Heart right ventricle (tissue), 16 donors: ENCODE measurements around the gene AUTS2. TPM values are rescaled to one million over a fixed set of nuclear protein-coding genes. Genes with fewer than 3 reads are reported as not detected.

Source experiments
- ATAC-seq, 8 donors: fragments of 200-7000 bp; cut with Tn5 transposase; one replicate each; pipeline ENCODE4 v1.9.1; 2020; ENCODE audit warnings: mild to moderate bottlenecking in 8 of 8, moderate library complexity in 8 of 8, moderate number of reproducible peaks in 1 of 8
- DNase-seq, 2 donors: peaks; one replicate each; pipeline ENCODE4 v3.0.0-alpha.2; 2020
- H3K27ac ChIP-seq, 10 donors: fragments of 200-600 bp; sonication (generic) in 2 of 10; one replicate each; pipeline versions ENCODE4 v1.5.0 to v1.8.0; 2020 to 2022; ENCODE audit warnings: mild to moderate bottlenecking in 3 of 10
- H3K27me3 ChIP-seq, 7 donors: fragments of 200-600 bp; one replicate each; pipeline ENCODE4 v1.8.0; 2021 to 2022; ENCODE audit warnings: mild to moderate bottlenecking in 2 of 7
- H3K36me3 ChIP-seq, 9 donors: fragments of 200-600 bp; sonication (generic) in 1 of 9; one replicate each; pipeline versions ENCODE4 v1.5.0 to v1.8.0; 2020 to 2022; ENCODE audit warnings: mild to moderate bottlenecking in 2 of 9
- H3K4me1 ChIP-seq, 9 donors: fragments of 200-600 bp; sonication (generic) in 1 of 9; one replicate each; pipeline versions ENCODE4 v1.5.0 to v1.8.0; 2020 to 2022; ENCODE audit warnings: mild to moderate bottlenecking in 4 of 9
- H3K4me3 ChIP-seq, 10 donors: fragments of 200-600 bp; sonication (generic) in 2 of 10; one replicate each; pipeline versions ENCODE4 v1.5.0 to v1.8.0; 2020 to 2022; ENCODE audit warnings: mild to moderate bottlenecking in 7 of 10, moderate library complexity in 2 of 10
- H3K9me3 ChIP-seq, 11 donors: fragments of 200-600 bp in 10 of 11; sonication (generic) in 2 of 11; one replicate each; pipeline versions ENCODE4 v1.5.0 to v1.8.0; 2013 to 2022; ENCODE audit warnings: mild to moderate bottlenecking in 2 of 11, control low read depth in 1 of 11, moderate library complexity in 1 of 11
- CTCF ChIP-seq, 9 donors: fragments of 200-600 bp; sonication (generic) in 2 of 9; IDR thresholded peaks; one replicate each; pipeline versions ENCODE4 v1.5.0 to v1.8.0; 2021 to 2022; ENCODE audit warnings: antibody characterized with exemption in 9 of 9, mild to moderate bottlenecking in 5 of 9, moderate library complexity in 1 of 9
- WGBS, 2 donors: extraction: QIAGEN DNeasy Blood & Tissue Kit; methylation state at CpG; one replicate each; pipeline ENCODE4 v1.1.7; 2013; ENCODE audit warnings: inconsistent platforms in 1 of 2; 5-methylcytosine and 5-hydroxymethylcytosine counted together
- intact Hi-C, 10 donors: fragments of 100-400 bp; cut with DNase I; formaldehyde crosslinking; loops; one replicate each; pipeline versions ENCODE4 v1.11.1 to v1.14.2; 2022
- polyA plus RNA-seq, 2 donors: library from polyadenylated mRNA; stranded (reverse); fragments of 200-250 nt; gene quantifications; one replicate each; pipeline ENCODE4 v1.2.3, GENCODE V29; 2013
- total RNA-seq, 10 donors: library from RNA; stranded (reverse); fragmentation: NEBNext Ultra II Directional in 3 of 10; extraction: Animal tissue kit (Norgen Biotek cat#: 25700) in 3 of 10; gene quantifications; one replicate each; pipeline versions ENCODE4 v1.2.1 to v1.2.4, GENCODE V29; 2021 to 2023
- donor health status: Arrhythmogenic right ventricular cardiomyopathy.
- donor health status: ischemic (EF 13 %, LVEDD 7.1; RV severe dilation, severe dysfunction).
- donor health status: healthy with polysubstance abuse.
- donor health status: DM: no; HTN: yes; CAD: no.
- donor health status: DM: no; HTN: no; CAD: no.
- donor health status: ischemic (EF 25% LVEDD 6.9; RV normal size, moderate dysfunction).
- donor health status: ischemic (EF 25% LVEDD 5.7; RV mildly dilated, moderate dysfunction).
- donor health status: healthy.
- donor health status: DM: yes; HTN: yes; CAD: no.
- donor health status: Ischemic cardiomyopathy.
- donor health status: ischemic (EF 35%, LVEDD 5.7; RV mildly dilated, moderate dysfunction).
- donor health status: nonischemic (EF 11% LVEDD 7.7; RV severe dilation, severe dysfunction).
- donor health status: DM: yes; HTN: yes; CAD: no.
- donor health status: PGD.
- donor health status: ischemic (EF 29% LVEDD 5.4; RV normal size, mild dysfunction).
- donor health status: nonischemic (EF 23%, LVEDD 6.1; RV moderate dilation, normal function).

Gene AUTS2
- total and polyA plus RNA-seq, 12 donors: 1.6 to 11.2 (median 7.3) TPM

GRCh38 chr7:70599446-70600190 is 1001.3 kb downstream of the AUTS2 start:
- intact Hi-C loops: no loop called here
- H3K4me1 ChIP-seq: peaks cover 0 to 7% (median 0%) of the 10 kb centered on the region in 9 donors
- WGBS, 2 donors: 84% methylated on average over 5 of the region's 5 CpGs
- H3K4me3 ChIP-seq: no peak overlapping the region
- peaks cover 0 to 4% (median 0%) of the 10 kb centered on the region in 9 donors for H3K36me3 ChIP-seq
- DNase-seq (no peak), ATAC-seq (no peak)
- no peak for TF ChIP-seq CTCF (IDR thresholded peaks at IDR 0.05)
- H3K27ac ChIP-seq: no peak overlapping the region
- peaks cover 0 to 21% (median 5%) of the 10 kb centered on the region in 11 donors for H3K9me3 ChIP-seq
- peaks cover 0 to 25% (median 8%) of the 10 kb centered on the region in 7 donors for H3K27me3 ChIP-seq

- Histone ChIP-seq H3K4me1 (peaks cover 0 to 4% (median 0%) of the 10 kb centered on the region in 9 donors), H3K9me3 (peaks cover 0 to 25% (median 5%) of the 10 kb centered on the region in 11 donors), H3K27me3 (peaks cover 0 to 13% (median 4%) of the 10 kb centered on the region in 7 donors), H3K27ac (no peak overlapping the region), H3K4me3 (no peak overlapping the region), H3K36me3 (peaks cover 0 to 4% (median 0%) of the 10 kb centered on the region in 9 donors)
- intact Hi-C loops: no loop called here
- DNase-seq: no peak
- no peak for TF ChIP-seq CTCF (IDR thresholded peaks at IDR 0.05)
- ATAC-seq: no peak
- WGBS, 2 donors: 95 to 98% methylated on average over 1 of the region's 1 CpG
Observed at GRCh38 chr7:70600993-70601392, 1002.7 kb downstream of the AUTS2 start.

GRCh38 chr7:70602117-70602516 is 1003.8 kb downstream of the AUTS2 start:
- TF ChIP-seq CTCF (IDR thresholded peaks at IDR 0.05): no peak
- DNase-seq: no peak
- ATAC-seq: no peak
- Histone ChIP-seq H3K27me3 (peaks cover 0 to 5% (median 0%) of the 10 kb centered on the region in 7 donors), H3K36me3 (peaks cover 0 to 4% (median 0%) of the 10 kb centered on the region in 9 donors), H3K4me3 (no peak overlapping the region), H3K27ac (no peak overlapping the region), H3K4me1 (no peaks in the 10 kb centered on the region), H3K9me3 (peaks cover 0 to 25% (median 5%) of the 10 kb centered on the region in 11 donors)
- intact Hi-C loops: no loop called here
- WGBS, 2 donors: 69 to 80% methylated on average over 4 of the region's 4 CpGs

- H3K36me3 ChIP-seq: peaks cover 0 to 4% (median 0%) of the 10 kb centered on the region in 9 donors
- peaks cover 0 to 10% (median 0%) of the 10 kb centered on the region in 11 donors for H3K9me3 ChIP-seq
- H3K27me3 ChIP-seq: no peaks in the 10 kb centered on the region
- intact Hi-C loops: no loop called here
- no peak overlapping the region for H3K4me3 ChIP-seq
- DNase-seq (no peak), ATAC-seq (no peak)
- WGBS, 2 donors: 92% methylated on average over 7 of the region's 7 CpGs
- TF ChIP-seq CTCF (IDR thresholded peaks at IDR 0.05): no peak
- no peak overlapping the region for H3K27ac ChIP-seq
- H3K4me1 ChIP-seq: no peaks in the 10 kb centered on the region
Observed at GRCh38 chr7:70607281-70607680, 1009.0 kb downstream of the AUTS2 start.
